GM21367 (cell line): ENCODE data around the gene PCED1A.

Experiments
- ATAC-seq: cut with Tn5 transposase; IDR thresholded peaks from one replicate; pipeline ENCODE4 v1.9.1; 2021; ENCODE audit not compliant: unreplicated experiment

PCED1A gene

GRCh38 chr20:2867081-2867864 is 26.8 kb upstream of the PCED1A start:
- ATAC-seq = no peak

DNA sequence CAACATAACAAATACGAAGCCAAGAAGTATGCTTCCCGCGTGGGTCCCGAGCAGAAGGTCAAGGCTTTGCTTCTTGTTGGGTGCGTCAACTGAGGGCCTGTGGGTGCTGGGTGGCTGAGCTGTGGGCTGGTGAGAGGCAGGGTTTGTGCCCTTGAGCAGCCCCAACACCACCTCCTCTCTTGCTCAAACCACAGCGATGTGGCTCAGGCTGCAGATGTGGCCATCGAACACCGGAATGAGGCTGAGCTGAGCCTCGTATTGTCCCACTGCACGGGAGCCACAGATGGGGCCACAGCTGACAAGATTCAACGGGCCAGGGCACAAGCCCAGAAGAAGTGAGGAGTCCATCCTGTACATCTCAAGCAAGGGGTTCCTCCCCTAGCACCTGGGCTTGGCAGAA is 25.8 kb upstream of the PCED1A start:
- ATAC-seq = no peak

DNA sequence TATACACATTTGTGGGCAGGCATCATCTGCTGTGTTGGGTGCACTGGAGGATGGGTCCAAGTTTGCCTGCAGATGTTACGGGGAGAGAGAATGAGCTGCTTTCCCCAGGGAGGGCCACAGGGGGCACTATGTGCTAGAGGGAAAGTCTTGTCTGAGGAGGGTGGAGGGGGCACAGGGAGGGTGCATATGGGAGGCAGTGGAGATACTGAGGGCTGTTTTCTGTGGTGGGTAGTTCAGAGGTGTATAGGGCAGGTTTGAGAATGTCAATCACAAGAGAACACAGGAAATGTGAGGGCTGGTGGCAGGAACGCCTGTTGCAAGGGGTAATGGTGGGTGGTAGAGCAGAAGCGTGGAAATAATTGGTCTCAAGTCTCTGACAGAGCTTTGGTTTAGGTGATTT is 25.2 kb upstream of the PCED1A start:
- no peak for ATAC-seq

DNA sequence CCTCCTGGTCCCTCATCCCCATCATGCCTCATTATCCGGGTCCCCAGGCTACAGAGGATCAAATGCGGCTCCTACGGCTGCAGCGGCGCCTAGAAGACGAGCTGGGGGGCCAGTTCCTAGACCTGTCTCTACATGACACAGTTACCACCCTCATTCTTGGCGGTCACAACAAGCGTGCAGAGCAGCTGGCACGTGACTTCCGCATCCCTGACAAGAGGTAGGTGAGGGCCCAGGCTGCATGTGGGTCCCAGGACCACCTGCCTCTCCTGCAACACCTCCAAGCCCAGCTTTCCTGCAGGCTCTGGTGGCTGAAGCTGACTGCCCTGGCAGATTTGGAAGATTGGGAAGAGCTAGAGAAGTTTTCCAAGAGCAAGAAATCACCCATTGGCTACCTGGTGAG is 24.6 kb upstream of the PCED1A start:
- no peak for ATAC-seq

- no peak for ATAC-seq
Measured at GRCh38 chr20:2864626-2865025, 24.2 kb upstream of the PCED1A start.

- ATAC-seq = no peak
Measured at GRCh38 chr20:2859330-2860121, 19.1 kb upstream of the PCED1A start.

- ATAC-seq = no peak
Measured at GRCh38 chr20:2858591-2858990, 18.1 kb upstream of the PCED1A start.

DNA sequence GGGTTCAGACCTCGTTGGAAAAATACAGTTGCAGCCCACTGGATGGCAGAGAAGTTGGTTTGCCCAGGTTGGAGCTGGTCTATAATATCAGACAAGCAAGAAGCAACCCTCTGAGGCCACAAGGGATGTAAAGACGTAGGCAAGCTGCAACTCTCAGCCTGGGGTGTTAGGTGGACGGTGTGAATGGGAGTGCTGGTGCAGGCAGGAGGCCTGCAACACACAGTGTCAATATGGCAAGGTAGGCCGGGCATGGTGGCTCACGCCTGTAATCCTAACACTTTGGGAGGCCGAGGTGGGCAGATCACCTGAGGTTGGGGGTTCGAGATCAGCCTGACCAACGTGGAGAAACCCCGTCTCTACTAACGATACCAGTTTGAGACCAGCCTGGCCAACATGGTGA is 10.6 kb upstream of the PCED1A start:
- ATAC-seq = no peak

GRCh38 chr20:2849529-2849928 is 9.1 kb upstream of the PCED1A start:
- no peak for ATAC-seq

GRCh38 chr20:2847802-2848201 is 7.3 kb upstream of the PCED1A start:
- ATAC-seq = no peak

GRCh38 chr20:2846698-2847097 is 6.2 kb upstream of the PCED1A start:
- no peak for ATAC-seq

DNA sequence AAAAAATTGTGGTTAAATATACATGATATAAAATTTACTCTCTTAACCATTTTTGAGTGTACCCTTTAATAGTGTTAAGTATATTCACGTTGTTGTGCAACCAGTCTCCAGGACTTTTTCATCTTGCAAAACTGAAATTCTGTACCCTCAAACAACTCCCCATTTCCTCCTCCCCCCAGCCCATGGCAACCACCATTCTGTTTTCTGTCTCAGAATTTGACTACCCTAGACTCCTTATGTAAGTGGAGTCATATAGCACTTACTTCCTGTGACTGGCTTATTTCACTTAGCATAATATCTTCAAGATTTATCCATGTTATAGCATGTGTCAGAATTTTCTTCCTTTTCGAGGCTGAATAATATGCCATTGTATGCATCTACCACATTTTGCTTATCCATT is 5.2 kb upstream of the PCED1A start:
- no peak for ATAC-seq

GRCh38 chr20:2840967-2841531 is 594 bp upstream of the PCED1A start:
- no peak for ATAC-seq

- ATAC-seq = no peak
Measured at GRCh38 chr20:2839732-2840137, 720 bp downstream of the PCED1A start.

- ATAC-seq = no peak
Measured at GRCh38 chr20:2838847-2839671, 1.4 kb downstream of the PCED1A start.

DNA sequence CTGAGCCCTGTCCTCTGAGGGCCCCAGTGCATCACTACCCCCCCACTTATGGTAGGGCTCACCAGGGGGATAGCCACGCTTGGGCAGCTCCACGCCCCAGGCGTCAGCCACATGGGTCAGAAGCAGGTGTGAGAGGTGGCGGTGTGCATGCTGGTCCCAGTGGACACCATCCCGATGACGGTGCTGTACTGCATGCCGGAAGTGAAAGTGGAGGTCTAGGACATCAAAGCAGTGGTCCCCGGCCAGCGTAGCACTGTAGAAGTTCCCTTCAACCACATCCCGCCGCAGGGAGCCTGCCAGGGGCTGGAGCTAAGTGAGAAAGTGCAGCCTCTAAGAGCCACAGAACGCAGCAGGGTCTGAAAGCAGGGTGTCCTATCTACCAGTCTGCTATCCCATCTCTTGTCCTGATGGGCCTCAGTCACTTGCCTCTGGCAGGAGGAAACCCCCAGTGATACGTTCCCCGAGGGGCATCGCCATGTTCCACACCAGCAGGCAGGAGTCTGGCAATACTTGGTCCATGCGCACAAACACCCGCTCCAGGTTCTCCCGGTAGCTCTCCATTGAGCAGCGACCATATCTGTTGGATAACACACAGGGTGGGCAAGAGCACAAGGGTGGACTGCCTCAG is 2.2 kb downstream of the PCED1A start:
- ATAC-seq = no peak

- no peak for ATAC-seq
Measured at GRCh38 chr20:2837221-2837960, 3.1 kb downstream of the PCED1A start.

DNA sequence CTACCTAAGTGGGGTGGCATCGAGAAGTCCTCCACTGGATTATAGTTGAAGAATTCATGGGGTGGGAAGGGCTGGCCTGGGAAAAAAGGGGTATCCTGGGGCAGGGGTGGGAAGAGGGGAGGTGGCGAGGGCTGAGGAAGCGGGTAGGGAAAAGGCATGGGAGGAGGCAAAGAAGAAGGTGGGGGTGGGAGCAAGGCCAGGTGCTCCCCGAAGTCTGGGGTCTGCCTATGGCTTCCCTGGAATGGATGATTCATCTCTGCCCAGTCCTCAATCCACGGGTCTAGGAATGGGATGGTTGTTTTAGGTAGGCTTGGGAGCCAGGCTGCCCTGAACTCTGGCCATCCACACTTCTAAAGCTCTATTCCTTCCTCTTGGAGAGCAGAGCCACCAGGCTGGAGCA is 4.4 kb downstream of the PCED1A start:
- no peak for ATAC-seq

GRCh38 chr20:2835331-2835796 is 5.1 kb downstream of the PCED1A start:
- ATAC-seq = no peak
